ENCODE results near the gene ATP5PD.
"Not testable (repeated sequence)": the region's sequence is repeated elsewhere in the genome, so short reads cannot be mapped to it uniquely, and the experiment has no call there.

ATP5PD gene

GRCh38 chr17:75077072-75077495, 30.3 kb upstream of the ATP5PD start:
- FAIRE-seq, result no peak

GRCh38 chr17:75075597-75076336, 29.0 kb upstream of the ATP5PD start:
- no peak for FAIRE-seq

GRCh38 chr17:75074532-75074931, 27.8 kb upstream of the ATP5PD start:
- no peak for FAIRE-seq

GRCh38 chr17:75073618-75074047, 26.9 kb upstream of the ATP5PD start:
- FAIRE-seq, result no peak

GRCh38 chr17:75072909-75073308, 26.1 kb upstream of the ATP5PD start:
- not testable (repeated sequence) for FAIRE-seq

GRCh38 chr17:75071478-75072271, 24.9 kb upstream of the ATP5PD start:
- not testable (repeated sequence) for FAIRE-seq

GRCh38 chr17:75069783-75070182, 23.0 kb upstream of the ATP5PD start:
- no peak for FAIRE-seq

GRCh38 chr17:75068750-75069149, 22.0 kb upstream of the ATP5PD start:
- FAIRE-seq, result no peak

GRCh38 chr17:75067856-75068255, 21.1 kb upstream of the ATP5PD start:
- FAIRE-seq, result no peak

- no peak for FAIRE-seq
These were observed 18.9 kb upstream of the ATP5PD start for GRCh38 chr17:75065562-75066151.

- FAIRE-seq, result no peak
These were observed 18.2 kb upstream of the ATP5PD start for GRCh38 chr17:75064867-75065561.

- no peak for FAIRE-seq
These were observed 17.7 kb upstream of the ATP5PD start for GRCh38 chr17:75064460-75064859.

- no peak for FAIRE-seq
These were observed 17.3 kb upstream of the ATP5PD start for GRCh38 chr17:75064040-75064439.

GRCh38 chr17:75063626-75064025, 16.9 kb upstream of the ATP5PD start:
- FAIRE-seq, result no peak

- FAIRE-seq, result no peak
These were observed 16.4 kb upstream of the ATP5PD start for GRCh38 chr17:75063201-75063600.

GRCh38 chr17:75061618-75062017, 14.8 kb upstream of the ATP5PD start:
- FAIRE-seq, result no peak

GRCh38 chr17:75061055-75061438, 14.3 kb upstream of the ATP5PD start:
- no peak for FAIRE-seq

GRCh38 chr17:75060434-75061054, 13.8 kb upstream of the ATP5PD start:
- no peak for FAIRE-seq

- FAIRE-seq, result peak; percentile 86
These were observed 12.9 kb upstream of the ATP5PD start for GRCh38 chr17:75059369-75060345.

- FAIRE-seq, result no peak
These were observed 5.2 kb upstream of the ATP5PD start for GRCh38 chr17:75051941-75052340.

- no peak for FAIRE-seq
These were observed 2.9 kb upstream of the ATP5PD start for GRCh38 chr17:75049706-75050105.

Data from TTC549 (cell line).